Measurements from ENCODE around the gene TSPAN18.

The TSPAN18 gene

DNA sequence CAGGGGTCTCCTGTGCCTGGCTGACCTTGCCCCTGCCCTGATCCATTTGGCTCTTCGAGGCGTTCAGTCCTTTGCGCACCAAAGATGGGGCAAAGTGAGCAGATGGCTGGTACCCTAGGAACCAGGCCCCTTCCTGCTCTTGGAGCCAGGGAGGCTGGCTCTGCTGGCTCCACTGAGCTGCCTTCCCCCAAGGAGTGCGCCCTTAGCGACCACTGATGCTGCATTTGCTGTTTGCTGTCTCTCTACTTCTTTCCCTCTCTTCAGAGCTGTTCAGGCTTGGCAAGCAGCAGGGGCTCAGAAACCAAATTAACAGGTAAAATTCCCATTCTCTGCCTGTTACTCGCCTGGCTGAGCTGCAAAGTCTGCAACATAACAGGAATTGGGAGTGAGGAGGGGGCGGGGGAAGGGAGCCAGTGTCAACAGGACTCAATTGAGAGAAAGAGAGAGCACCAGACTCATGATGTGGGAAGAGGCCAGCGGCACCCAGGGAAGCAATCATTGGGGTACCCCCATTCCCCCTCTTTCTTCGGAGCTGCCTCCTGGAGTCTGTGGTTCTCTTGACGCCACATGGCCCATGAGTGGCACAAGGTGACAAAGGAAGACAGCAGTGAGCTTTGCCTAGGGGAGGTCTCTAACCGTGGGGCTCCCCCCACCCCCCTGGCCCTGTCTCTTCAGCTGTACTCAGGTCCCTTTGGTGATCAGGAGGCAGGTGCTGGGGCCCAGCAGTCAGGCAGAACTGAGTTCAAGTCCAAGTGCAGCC, 121.6 kb downstream of the TSPAN18 start:
- DNase-seq (ENCODE audit: low spot score) = no peak

- no peak for DNase-seq (ENCODE audit: low spot score)
Observed at GRCh38 chr11:44848963-44849350, 122.2 kb downstream of the TSPAN18 start.

DNA sequence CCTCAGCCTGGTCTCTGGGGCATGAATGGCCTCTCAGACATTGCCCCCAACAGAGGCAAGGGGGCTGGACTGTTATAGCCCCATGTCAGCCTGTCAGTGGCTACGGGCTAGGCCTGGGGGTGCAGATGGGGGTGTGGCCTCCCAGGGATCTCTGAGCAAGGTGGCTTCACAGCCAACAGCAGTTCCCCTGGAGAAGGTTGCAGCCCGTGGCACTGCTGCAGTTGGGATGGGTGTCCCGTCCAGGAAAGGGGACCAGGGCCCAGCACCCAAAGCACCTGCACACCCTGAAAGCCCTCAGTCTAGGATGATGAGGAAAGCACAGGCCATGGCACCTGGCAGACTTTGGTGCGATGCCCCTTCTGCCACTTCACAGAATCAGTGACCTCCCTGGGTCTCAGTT, 122.7 kb downstream of the TSPAN18 start:
- DNase-seq (ENCODE audit: low spot score) = no peak

- DNase-seq (ENCODE audit: low spot score) = no peak
Observed at GRCh38 chr11:44849922-44850321, 123.2 kb downstream of the TSPAN18 start.

DNA sequence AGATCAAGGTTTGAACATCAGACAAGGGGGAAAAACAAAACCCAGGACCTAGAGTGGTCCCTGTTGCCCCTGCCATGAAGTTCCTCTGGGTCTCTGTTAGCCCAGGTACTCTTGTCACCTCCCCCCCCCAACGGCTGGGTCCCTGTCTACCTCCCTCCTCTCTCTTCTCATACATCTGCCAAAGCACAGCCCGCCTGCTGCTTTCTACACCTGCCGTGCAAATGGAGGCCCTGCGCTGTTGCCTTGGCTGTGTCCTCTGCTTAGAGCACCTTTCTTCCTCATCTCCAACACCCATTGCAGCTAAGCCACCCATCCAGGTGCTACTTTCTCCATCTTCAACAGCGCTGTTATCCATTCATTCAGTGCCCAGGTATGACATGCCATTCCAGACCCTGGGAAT, 124.7 kb downstream of the TSPAN18 start:
- DNase-seq (ENCODE audit: low spot score) = no peak

DNA sequence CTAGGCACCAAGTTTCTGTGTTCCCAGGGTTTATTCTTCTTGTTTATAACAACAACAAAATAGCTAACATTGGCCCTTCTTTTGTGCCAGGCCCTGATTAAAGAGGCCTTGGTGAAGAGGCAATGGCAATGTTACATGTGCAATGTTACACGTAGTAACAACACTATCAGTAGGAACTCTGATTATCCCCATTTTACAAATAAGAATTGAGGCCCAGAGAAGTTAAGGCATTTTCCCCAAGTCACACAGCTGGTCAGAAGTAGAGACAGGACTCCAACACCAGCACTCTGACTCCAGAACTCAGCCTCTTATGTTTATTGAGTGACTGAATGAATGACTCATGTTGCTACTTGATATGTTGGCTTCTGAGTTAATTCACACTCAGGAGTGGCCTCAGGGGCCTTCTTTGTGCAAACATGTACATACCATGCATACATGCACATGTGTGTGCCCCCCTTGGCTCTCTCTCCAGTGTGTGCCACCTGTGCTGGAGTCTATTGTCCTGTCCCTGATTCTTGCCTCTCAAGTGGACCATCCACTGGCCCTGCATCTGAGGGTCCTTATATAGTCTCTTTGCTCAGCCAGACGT, 125.5 kb downstream of the TSPAN18 start:
- DNase-seq (ENCODE audit: low spot score) = no peak

DNA sequence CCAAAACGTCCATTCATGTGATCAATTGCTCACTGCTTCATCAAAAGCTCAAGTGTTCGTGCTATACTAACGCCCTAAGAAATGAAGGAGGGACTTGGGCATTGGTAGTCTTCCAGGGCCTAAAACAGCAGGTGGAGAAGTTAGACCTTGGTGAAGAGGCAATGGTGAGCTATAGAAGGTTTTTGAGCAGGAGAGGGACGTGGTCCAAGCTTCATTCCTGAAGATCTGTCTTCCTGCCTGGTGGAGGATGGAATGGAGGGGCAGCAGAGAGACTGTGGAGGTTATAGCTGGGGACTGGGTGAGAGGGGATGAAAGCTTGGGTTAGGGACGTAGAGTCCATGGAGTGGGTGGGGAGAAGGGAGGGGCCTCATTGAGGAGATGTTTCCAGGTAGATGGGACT, 126.2 kb downstream of the TSPAN18 start:
- DNase-seq (ENCODE audit: low spot score) = no peak

- no peak for DNase-seq (ENCODE audit: low spot score)
Observed at GRCh38 chr11:44853666-44854065, 126.9 kb downstream of the TSPAN18 start.

GRCh38 chr11:44854086-44854485, 127.3 kb downstream of the TSPAN18 start:
- no peak for DNase-seq (ENCODE audit: low spot score)

GRCh38 chr11:44854741-44855492, 128.2 kb downstream of the TSPAN18 start:
- DNase-seq (ENCODE audit: low spot score) = no peak

DNA sequence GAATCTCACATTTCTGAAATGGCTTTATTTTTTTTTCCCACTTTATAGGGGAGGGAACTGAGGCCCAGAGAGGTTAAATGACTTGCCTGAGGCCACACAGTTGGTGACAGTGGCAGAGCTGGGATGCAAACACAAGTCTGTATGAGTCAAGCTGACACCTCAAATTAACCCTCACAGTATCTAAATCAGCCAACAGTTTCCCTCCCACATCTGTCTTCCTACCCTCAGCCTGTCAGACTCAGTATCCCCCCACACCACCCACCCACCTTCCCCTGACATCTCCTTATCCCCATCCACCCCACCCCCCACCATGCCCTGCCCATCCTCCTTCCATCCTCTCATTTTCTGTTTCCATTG, 128.7 kb downstream of the TSPAN18 start:
- no peak for DNase-seq (ENCODE audit: low spot score)

GRCh38 chr11:44857490-44858090, 130.8 kb downstream of the TSPAN18 start:
- no peak for DNase-seq (ENCODE audit: low spot score)

GRCh38 chr11:44858796-44859527, 132.2 kb downstream of the TSPAN18 start:
- no peak for DNase-seq (ENCODE audit: low spot score)

DNA sequence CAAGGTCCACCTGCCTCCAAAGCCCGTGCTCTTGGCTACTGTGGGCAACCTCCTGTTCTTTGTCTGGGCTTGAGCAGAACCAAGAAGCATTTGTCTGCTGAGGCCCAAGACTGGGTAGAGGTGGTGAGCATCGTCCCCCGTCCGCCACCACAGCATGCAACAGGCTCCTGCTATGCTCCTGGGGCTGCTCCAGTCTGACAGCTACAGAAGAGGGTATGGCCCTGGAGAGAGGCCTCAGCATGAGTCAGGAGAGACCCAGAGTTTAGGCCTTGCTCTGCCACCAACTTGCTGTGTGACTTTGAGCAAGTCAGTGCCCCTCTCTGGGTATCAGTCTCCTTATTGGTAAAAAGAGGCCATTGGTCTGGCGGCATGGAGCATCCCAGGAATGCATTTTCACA, 132.8 kb downstream of the TSPAN18 start:
- DNase-seq (ENCODE audit: low spot score) = no peak

GRCh38 chr11:44860346-44860745, 133.6 kb downstream of the TSPAN18 start:
- DNase-seq (ENCODE audit: low spot score) = no peak

- DNase-seq (ENCODE audit: low spot score) = peak; percentile 69
Observed at GRCh38 chr11:44861849-44862557, 135.2 kb downstream of the TSPAN18 start.

DNA sequence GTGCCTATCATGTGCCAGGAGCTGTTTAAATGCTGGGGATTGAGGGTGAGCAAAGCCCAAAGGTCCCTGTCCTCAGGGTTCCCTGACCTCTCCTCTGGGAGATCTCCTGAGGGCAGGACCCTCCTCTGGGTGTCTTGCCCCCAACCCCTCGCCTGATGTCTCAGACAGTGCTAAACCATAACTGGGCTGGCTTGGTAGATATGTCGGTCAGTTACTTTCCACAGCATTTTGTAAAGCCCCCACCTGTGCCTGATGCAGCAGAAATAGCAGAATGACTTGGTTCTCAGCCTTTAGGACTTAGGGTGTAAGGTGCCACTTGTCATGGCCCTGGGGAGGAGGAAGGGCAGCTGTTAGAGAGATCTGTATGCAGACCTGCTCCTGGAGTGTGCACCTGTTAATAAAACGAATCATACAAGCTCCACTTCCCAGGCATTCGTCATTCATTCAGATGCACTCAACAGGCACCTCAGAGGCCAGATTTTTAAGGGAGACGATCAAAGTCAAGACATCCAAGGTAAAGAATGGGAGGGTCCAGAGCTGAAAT, 135.9 kb downstream of the TSPAN18 start:
- no peak for DNase-seq (ENCODE audit: low spot score)

GRCh38 chr11:44863231-44863630, 136.5 kb downstream of the TSPAN18 start:
- DNase-seq (ENCODE audit: low spot score) = no peak

DNA sequence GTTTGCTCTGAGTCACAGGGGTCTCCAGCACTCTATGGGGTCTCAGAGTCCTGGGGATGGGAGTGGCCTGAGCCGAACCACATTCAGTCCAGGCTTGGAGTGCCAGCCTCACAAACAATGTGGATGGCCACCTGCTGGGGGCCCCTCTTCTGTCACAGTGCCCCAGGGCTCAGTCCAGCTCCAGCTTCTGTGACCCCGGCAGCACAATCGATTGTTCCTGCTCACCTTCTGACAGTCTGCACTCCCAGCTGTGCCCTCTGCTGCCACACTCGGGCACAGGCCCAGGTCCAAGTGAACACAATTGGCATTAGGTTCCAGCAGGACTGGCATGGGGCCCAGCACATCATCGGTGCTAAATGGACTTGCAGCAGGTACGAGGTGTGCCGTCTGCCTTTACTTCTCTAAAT, 139.1 kb downstream of the TSPAN18 start:
- no peak for DNase-seq (ENCODE audit: low spot score)

- DNase-seq (ENCODE audit: low spot score) = no peak
Observed at GRCh38 chr11:44866286-44866685, 139.5 kb downstream of the TSPAN18 start.

GRCh38 chr11:44868021-44868420, 141.3 kb downstream of the TSPAN18 start:
- DNase-seq (ENCODE audit: low spot score) = no peak
